ENCODE measurements around the gene ABCA9.

GRCh38 chr17:69055334-69055733 is 5.4 kb downstream of the ABCA9 start:
- TF ChIP-seq, protein P1, sequence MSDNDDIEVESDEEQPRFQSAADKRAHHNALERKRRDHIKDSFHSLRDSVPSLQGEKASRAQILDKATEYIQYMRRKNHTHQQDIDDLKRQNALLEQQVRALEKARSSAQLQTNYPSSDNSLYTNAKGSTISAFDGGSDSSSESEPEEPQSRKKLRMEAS (CRISPR knock-in tag; IDR thresholded peaks at IDR 0.05), result no peak
- TF ChIP-seq TCF7 (CRISPR knock-in tag; IDR thresholded peaks at IDR 0.05; ENCODE audit: low read depth) (no peak), CBFB (CRISPR knock-in tag; IDR thresholded peaks at IDR 0.05; ENCODE audit: low read depth) (no peak), SOX15 (CRISPR knock-in tag; IDR thresholded peaks at IDR 0.05) (no peak), ZNF423 (CRISPR knock-in tag; IDR thresholded peaks at IDR 0.05) (no peak), IRF2 (CRISPR knock-in tag; IDR thresholded peaks at IDR 0.05; ENCODE audit: borderline replicate concordance, low read depth) (no peak), STAT6 (CRISPR knock-in tag; conservative IDR thresholded peaks at IDR 0.05; ENCODE audit: low read depth) (no peak), FOXJ3 (CRISPR knock-in tag; IDR thresholded peaks at IDR 0.05; ENCODE audit: borderline replicate concordance) (no peak)
- TF ChIP-seq, protein P2, sequence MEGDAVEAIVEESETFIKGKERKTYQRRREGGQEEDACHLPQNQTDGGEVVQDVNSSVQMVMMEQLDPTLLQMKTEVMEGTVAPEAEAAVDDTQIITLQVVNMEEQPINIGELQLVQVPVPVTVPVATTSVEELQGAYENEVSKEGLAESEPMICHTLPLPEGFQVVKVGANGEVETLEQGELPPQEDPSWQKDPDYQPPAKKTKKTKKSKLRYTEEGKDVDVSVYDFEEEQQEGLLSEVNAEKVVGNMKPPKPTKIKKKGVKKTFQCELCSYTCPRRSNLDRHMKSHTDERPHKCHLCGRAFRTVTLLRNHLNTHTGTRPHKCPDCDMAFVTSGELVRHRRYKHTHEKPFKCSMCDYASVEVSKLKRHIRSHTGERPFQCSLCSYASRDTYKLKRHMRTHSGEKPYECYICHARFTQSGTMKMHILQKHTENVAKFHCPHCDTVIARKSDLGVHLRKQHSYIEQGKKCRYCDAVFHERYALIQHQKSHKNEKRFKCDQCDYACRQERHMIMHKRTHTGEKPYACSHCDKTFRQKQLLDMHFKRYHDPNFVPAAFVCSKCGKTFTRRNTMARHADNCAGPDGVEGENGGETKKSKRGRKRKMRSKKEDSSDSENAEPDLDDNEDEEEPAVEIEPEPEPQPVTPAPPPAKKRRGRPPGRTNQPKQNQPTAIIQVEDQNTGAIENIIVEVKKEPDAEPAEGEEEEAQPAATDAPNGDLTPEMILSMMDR (IDR thresholded peaks at IDR 0.05), result no peak
- TF ChIP-seq, protein P3, sequence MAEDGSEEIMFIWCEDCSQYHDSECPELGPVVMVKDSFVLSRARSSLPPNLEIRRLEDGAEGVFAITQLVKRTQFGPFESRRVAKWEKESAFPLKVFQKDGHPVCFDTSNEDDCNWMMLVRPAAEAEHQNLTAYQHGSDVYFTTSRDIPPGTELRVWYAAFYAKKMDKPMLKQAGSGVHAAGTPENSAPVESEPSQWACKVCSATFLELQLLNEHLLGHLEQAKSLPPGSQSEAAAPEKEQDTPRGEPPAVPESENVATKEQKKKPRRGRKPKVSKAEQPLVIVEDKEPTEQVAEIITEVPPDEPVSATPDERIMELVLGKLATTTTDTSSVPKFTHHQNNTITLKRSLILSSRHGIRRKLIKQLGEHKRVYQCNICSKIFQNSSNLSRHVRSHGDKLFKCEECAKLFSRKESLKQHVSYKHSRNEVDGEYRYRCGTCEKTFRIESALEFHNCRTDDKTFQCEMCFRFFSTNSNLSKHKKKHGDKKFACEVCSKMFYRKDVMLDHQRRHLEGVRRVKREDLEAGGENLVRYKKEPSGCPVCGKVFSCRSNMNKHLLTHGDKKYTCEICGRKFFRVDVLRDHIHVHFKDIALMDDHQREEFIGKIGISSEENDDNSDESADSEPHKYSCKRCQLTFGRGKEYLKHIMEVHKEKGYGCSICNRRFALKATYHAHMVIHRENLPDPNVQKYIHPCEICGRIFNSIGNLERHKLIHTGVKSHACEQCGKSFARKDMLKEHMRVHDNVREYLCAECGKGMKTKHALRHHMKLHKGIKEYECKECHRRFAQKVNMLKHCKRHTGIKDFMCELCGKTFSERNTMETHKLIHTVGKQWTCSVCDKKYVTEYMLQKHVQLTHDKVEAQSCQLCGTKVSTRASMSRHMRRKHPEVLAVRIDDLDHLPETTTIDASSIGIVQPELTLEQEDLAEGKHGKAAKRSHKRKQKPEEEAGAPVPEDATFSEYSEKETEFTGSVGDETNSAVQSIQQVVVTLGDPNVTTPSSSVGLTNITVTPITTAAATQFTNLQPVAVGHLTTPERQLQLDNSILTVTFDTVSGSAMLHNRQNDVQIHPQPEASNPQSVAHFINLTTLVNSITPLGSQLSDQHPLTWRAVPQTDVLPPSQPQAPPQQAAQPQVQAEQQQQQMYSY (CRISPR knock-in tag; IDR thresholded peaks at IDR 0.05), result no peak
